Breast epithelium (tissue), 3 donors: ENCODE data around the gene CAVIN4.

Experiments
- CTCF ChIP-seq, 3 donors: fragments of 450-650 bp; IDR thresholded peaks; one replicate each; pipeline ENCODE4 v1.5.1; 2016 to 2017; ENCODE audit warnings: antibody characterized with exemption in 3 of 3, mild to moderate bottlenecking in 3 of 3, moderate library complexity in 3 of 3
- POLR2A ChIP-seq: fragments of 450-650 bp; IDR thresholded peaks from one replicate; pipeline ENCODE4 v1.6.1; 2016; ENCODE audit warnings: antibody characterized with exemption, mild to moderate bottlenecking, moderate library complexity
- POLR2AphosphoS5 ChIP-seq, 3 donors: sonication (generic); formaldehyde crosslinking; IDR thresholded peaks; one replicate each; pipeline ENCODE4 v1.6.1; 2017; ENCODE audit warnings: antibody characterized with exemption in 3 of 3

- TF ChIP-seq CTCF (IDR thresholded peaks at IDR 0.05) (no peak), POLR2A (no peak), POLR2AphosphoS5 (IDR thresholded peaks at IDR 0.05) (no peak)
Observed at GRCh38 chr9:100549048-100549447, 28.8 kb upstream of the CAVIN4 start.
